H7 (cell line): ENCODE measurements around the gene MYO9A. TPM values are rescaled to one million over a fixed set of nuclear protein-coding genes. Genes with fewer than 3 reads are reported as not detected.
"Not testable (repeated sequence)": the region's sequence is repeated elsewhere in the genome, so short reads cannot be mapped to it uniquely, and the experiment has no call there.

ENCODE experiments used
- DNase-seq: peaks from one replicate; pipeline ENCODE4 v3.0.0; 2012
- H3K27me3 ChIP-seq: 2 replicates; pipeline ENCODE4 v1.6.0; 2011; ENCODE audit warnings: mild to moderate bottlenecking, low read length; ENCODE audit not compliant: control insufficient read depth, insufficient read depth
- H3K36me3 ChIP-seq: replicated peaks from 2 replicates; pipeline ENCODE4 v1.5.1; 2011; ENCODE audit warnings: low read length; ENCODE audit not compliant: control insufficient read depth, insufficient read depth
- H3K4me3 ChIP-seq: 2 replicates; pipeline ENCODE4 v1.5.1; 2011; ENCODE audit warnings: low read depth, mild to moderate bottlenecking, control low read depth, low read length, moderate library complexity; ENCODE audit not compliant: insufficient read depth
- total RNA-seq: library from RNA; depleted of rRNA; stranded (reverse); fragments of >200 nt; shearing (Covaris generic); gene quantifications from 2 replicates; pipeline ENCODE4 v1.2.3, GENCODE V29; 2014

Gene MYO9A
- total RNA-seq, 1 experiment from 2014 or later = 7.8 TPM

- Histone ChIP-seq H3K36me3 (no peaks in the 10 kb centered on the region), H3K4me3 (no peak overlapping the region), H3K27me3 (no peaks in the 10 kb centered on the region)
- DNase-seq = no peak
Observed at GRCh38 chr15:72057548-72058091, 60.3 kb downstream of the MYO9A start.

GRCh38 chr15:72056217-72056616 is 61.7 kb downstream of the MYO9A start:
- DNase-seq, H3K27me3 ChIP-seq, H3K36me3 ChIP-seq, H3K4me3 ChIP-seq: not testable (repeated sequence)

- H3K4me3 ChIP-seq, H3K27me3 ChIP-seq, DNase-seq, H3K36me3 ChIP-seq: not testable (repeated sequence)
Observed at GRCh38 chr15:72053297-72053696, 64.7 kb downstream of the MYO9A start.

- DNase-seq = no peak
- Histone ChIP-seq H3K27me3 (no peaks in the 10 kb centered on the region), H3K36me3 (no peaks in the 10 kb centered on the region), H3K4me3 (no peak overlapping the region)
Observed at GRCh38 chr15:72050700-72051099, 67.2 kb downstream of the MYO9A start.

GRCh38 chr15:72047020-72047419 is 70.9 kb downstream of the MYO9A start:
- DNase-seq = no peak
- Histone ChIP-seq H3K36me3 (no peaks in the 10 kb centered on the region), H3K4me3 (no peak overlapping the region), H3K27me3 (no peaks in the 10 kb centered on the region)

GRCh38 chr15:72044956-72045355 is 73.0 kb downstream of the MYO9A start:
- no peaks in the 10 kb centered on the region for H3K27me3 ChIP-seq

GRCh38 chr15:72042865-72043264 is 75.1 kb downstream of the MYO9A start:
- H3K36me3 ChIP-seq = no peaks in the 10 kb centered on the region
- no peak overlapping the region for H3K4me3 ChIP-seq
- DNase-seq = no peak
- H3K27me3 ChIP-seq = no peaks in the 10 kb centered on the region

More at GRCh38 chr15:72044956-72045355, 73.0 kb downstream of the MYO9A start:
- H3K36me3 ChIP-seq = no peaks in the 10 kb centered on the region
- no peak for DNase-seq
- no peak overlapping the region for H3K4me3 ChIP-seq

GRCh38 chr15:72042054-72042453 is 75.9 kb downstream of the MYO9A start:
- DNase-seq = no peak
- H3K4me3 ChIP-seq = no peak overlapping the region
- H3K27me3 ChIP-seq = no peaks in the 10 kb centered on the region
- no peaks in the 10 kb centered on the region for H3K36me3 ChIP-seq

GRCh38 chr15:72037321-72037720 is 80.6 kb downstream of the MYO9A start:
- Histone ChIP-seq H3K4me3 (no peak overlapping the region), H3K27me3 (no peaks in the 10 kb centered on the region), H3K36me3 (no peaks in the 10 kb centered on the region)
- no peak for DNase-seq

- Histone ChIP-seq H3K4me3 (no peak overlapping the region), H3K27me3 (no peaks in the 10 kb centered on the region), H3K36me3 (no peaks in the 10 kb centered on the region)
- no peak for DNase-seq
Observed at GRCh38 chr15:72034859-72035650, 82.9 kb downstream of the MYO9A start.

GRCh38 chr15:72034351-72034750 is 83.6 kb downstream of the MYO9A start:
- no peak overlapping the region for H3K4me3 ChIP-seq
- H3K27me3 ChIP-seq = no peaks in the 10 kb centered on the region
- no peak for DNase-seq
- H3K36me3 ChIP-seq = no peaks in the 10 kb centered on the region

- H3K4me3 ChIP-seq = no peak overlapping the region
- H3K36me3 ChIP-seq = no peaks in the 10 kb centered on the region
- H3K27me3 ChIP-seq = no peaks in the 10 kb centered on the region
- no peak for DNase-seq
Observed at GRCh38 chr15:72033711-72034110, 84.2 kb downstream of the MYO9A start.

- DNase-seq = no peak
- Histone ChIP-seq H3K27me3 (no peaks in the 10 kb centered on the region), H3K36me3 (no peaks in the 10 kb centered on the region), H3K4me3 (no peak overlapping the region)
Observed at GRCh38 chr15:72033285-72033684, 84.7 kb downstream of the MYO9A start.

GRCh38 chr15:72021604-72022003 is 96.3 kb downstream of the MYO9A start:
- H3K4me3 ChIP-seq = no peak overlapping the region
- no peak for DNase-seq
- no peaks in the 10 kb centered on the region for H3K36me3 ChIP-seq
- H3K27me3 ChIP-seq = no peaks in the 10 kb centered on the region

- no peak for DNase-seq
- Histone ChIP-seq H3K36me3 (no peaks in the 10 kb centered on the region), H3K4me3 (no peak overlapping the region), H3K27me3 (no peaks in the 10 kb centered on the region)
Observed at GRCh38 chr15:72020799-72021198, 97.2 kb downstream of the MYO9A start.
